Hematopoietic multipotent progenitor cell treated with erythropoietin and hydrocortisone succinate and interleukin-3 and kit ligand, for 17 days (in vitro differentiated cells): ENCODE data around the gene PRDM16.

Source experiments
- DNase-seq: peaks from one replicate; pipeline ENCODE4 v3.0.0-alpha.2; 2015; ENCODE audit warnings: low spot score

PRDM16 gene

DNA sequence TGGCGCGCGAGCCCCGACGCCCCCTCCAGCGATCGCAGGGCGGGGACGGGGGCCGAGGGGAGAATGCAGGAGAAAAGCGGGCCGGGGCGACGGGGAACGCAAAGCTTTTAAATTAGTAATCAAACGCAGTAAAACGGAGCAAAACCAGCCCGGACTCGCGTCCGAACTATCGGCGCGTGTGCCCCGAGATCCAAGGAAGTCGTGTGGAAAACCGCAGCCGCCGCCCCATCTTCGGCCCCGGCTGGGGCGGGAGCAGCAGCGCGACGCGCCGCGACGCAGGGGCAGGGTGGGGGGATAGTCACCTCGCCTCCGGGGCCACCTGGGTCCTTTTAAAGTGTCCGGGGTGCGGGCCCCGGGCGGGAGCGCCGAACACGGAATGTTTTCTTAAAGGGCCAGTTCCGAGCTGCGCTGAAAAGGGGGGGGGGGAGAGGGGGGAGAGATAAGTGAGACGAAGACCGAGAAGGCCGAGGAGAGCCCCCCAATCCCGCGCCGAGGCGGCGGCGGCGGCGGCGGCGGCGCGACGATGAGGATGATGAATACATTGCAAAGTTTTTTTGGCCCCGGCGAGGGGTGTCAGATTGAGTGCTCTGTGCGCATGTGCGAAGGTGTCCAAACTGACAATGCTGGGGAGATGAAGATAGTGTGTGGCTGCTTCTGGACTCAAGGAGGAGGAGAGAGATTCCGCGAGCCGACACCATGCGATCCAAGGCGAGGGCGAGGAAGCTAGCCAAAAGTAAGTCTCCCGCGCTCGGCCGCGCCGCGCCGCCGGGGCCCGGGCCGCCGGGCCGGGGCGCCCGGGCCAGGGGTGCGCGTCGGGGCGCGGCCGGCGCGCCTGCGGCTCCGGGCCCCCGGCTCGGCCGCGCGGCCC is at the start of gene PRDM16:
Gene PRDM16 (plus strand): TSS at position 640 of the 868 bp plus-strand sequence. CDS start 57 bp downstream, at position 697.
- DNase-seq: no peak

DNA sequence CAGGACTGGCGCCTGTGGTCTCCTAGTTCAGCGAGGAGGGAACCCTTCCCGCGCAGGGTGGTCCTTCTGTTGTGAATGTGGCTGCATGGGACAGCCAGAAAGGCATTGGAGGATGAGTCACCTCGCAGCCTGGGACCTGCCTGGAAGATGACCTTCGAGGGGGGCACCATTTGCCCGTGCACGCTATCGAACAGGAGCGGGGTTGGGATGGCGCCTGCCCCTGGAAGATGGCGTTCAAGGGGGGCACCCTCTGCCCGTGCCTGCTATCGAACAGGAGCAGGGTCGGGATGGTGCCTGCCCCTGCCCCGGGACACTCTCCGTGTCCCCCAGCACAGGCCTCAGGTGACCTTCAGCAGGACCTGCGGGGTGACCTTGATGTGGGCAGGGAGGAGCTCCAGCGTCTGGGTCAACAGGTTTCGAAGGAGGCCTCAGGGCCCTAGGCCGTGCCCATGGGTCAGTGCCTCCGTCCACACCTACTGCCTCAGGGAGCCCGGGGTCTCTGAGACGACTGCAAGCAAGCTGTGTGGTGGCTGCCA is 49.4 kb upstream of the PRDM16 start:
- no peak for DNase-seq

DNA sequence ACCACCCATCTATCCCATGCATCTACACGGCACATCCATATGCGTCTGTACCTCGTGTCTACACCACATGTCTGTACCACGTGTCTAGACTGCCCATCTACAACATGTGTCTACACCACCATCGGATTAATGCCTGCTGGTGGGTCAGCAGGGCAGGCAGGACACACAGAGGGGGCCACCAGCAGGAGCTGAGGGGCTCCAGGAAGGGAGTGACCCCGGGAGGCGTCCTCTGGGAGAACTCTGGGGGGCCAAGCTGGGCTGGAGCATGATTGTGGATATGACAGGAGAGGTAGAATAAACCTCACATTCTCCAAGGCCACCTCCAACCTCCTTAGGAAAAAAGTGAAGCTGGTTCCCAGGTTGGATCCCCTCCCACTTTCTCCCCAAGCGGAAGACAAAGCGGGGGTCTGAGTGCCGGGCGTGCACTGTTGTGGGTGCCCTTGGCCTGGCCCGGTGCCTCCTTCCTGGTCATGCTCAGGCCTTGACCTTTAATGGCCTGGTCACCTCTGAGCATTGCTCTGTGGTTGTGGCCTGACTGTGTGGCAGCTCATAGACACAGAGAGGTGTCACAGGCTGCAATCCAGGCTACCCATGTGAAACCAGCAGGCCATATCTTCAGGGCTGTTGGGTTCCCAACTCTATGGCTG is 48.6 kb upstream of the PRDM16 start:
- no peak for DNase-seq

DNA sequence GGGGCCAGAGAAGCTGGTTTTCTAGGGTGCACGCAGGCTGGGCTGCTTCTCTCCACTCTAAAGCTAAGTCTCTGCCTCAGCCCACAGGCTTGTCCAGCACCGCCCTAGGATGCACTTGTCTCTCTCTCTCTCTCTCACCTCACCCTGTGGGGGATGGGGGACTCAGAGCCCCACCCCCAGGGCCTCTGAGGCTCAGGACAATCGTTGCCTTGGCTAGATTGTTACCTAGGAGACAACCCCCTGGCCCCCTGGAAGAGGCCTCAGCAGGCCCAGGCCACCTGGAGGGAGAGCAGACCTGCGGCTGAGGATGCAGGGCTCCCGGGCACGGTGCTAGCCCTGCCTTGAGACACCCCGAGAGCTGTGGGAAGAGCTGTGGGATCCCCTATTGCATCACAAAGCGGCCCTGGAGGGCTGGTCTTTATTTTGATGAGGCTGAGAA is 47.8 kb upstream of the PRDM16 start, which contains the start of gene ACTRT2:
Gene ACTRT2 (plus strand): TSS at position 235 of the 439 bp plus-strand sequence. CDS start 220 bp downstream, outside the sequence.
- DNase-seq: no peak

DNA sequence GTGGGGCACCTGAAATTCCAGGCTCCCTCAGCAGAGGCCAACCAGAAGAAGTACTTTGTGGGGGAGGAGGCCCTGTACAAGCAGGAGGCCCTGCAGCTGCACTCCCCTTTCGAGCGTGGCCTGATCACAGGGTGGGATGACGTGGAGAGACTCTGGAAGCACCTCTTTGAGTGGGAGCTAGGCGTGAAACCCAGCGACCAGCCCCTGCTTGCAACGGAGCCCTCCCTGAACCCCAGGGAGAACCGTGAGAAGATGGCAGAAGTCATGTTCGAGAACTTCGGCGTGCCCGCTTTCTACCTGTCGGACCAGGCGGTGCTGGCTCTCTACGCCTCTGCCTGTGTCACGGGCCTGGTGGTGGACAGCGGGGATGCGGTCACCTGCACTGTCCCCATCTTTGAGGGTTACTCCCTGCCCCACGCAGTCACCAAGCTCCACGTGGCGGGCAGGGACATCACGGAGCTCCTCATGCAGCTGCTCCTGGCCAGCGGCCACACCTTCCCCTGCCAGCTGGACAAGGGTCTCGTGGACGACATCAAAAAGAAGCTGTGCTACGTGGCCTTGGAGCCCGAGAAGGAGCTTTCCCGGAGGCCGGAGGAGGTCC is 47.1 kb upstream of the PRDM16 start:
- no peak for DNase-seq

DNA sequence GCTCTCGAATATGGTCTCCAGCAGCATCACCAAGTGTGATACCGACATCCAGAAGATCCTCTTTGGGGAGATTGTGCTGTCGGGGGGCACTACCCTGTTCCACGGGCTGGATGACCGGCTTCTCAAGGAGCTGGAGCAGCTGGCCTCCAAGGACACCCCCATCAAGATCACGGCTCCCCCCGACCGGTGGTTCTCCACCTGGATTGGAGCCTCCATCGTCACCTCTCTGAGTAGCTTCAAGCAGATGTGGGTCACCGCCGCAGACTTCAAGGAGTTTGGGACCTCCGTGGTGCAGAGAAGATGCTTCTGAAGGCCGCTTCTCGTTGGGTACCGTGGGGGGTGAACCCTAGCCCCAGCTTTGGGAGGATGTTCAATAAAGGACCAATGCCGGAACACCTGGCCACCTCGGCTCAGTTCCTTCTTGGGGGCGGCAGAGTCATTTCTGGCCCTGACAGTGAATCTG is 46.5 kb upstream of the PRDM16 start:
- no peak for DNase-seq

DNA sequence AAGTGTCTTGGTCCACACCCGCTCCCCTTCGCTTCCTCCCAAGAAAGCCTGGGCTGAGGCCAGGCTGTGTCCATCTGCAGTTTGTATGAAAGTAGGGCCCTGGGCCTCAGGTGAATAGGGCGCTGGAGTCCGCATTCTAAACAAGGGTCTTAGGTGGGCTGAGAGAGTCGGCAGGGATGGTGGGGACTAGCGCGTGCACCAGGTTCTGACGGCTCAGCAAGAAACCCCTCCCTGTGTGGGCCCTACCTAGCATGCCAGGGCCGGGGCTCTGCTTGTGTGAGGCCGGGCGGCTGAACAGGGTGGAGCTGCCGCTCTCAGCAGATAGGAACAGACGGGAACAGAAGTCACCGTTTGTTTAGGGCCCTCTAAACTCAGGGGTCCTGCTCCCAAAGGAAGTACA is 46.0 kb upstream of the PRDM16 start:
- no peak for DNase-seq

DNA sequence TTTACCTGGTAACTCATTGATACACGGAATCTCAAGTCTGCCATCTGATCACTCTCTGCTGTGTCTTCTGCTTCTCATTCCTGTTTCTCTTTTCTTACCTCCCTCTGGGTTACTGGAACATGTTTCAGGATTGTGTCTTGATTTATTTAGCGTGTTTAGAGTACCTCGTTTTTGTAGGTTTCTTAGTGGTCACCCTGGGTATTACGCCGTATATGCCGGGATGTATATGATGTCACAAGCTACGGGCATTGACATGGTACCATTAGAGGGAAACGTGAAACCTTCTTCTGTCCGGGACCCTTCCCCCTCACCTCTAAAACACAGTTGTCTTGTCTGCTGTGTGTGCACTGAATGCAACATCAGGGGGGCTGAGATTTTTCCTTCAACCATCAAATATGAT is 45.0 kb upstream of the PRDM16 start:
- no peak for DNase-seq

DNA sequence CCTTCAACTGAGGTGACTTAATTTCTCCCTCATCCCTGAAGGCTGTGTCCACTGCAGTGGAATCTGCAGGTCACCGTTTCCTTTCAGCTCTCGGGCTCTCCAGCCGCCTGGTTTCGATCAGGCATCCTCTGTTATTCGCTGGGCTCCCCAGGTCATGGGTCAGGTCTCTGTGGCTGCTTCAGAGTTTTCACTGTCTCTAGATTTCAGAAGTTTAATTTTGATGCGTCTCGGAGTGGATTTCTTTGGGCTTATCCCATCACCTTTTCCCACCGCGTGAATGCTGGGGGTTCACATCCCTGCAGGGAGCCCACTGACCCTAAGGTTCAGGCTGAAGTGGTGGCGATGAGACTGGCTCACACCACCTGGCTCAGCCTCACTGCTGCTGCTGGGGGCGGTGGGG is 44.4 kb upstream of the PRDM16 start:
- DNase-seq: no peak

DNA sequence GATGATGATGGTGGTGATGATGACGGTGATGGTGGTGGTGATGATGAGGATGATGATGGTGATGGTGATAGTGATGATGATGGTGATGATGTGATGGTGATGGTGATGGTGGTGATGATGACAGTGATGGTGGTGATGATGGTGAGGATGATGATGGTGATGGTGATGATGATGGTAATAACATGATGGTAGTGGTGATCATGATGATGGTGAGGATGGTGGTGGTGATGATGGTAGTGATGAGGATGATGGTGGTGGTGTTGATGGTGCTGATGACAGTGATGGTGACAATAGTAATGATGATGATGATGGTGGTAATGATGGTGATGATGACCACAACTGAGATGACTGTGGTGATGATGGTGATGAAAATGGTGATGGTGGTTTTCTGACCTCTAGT is 42.9 kb upstream of the PRDM16 start:
- no peak for DNase-seq

DNA sequence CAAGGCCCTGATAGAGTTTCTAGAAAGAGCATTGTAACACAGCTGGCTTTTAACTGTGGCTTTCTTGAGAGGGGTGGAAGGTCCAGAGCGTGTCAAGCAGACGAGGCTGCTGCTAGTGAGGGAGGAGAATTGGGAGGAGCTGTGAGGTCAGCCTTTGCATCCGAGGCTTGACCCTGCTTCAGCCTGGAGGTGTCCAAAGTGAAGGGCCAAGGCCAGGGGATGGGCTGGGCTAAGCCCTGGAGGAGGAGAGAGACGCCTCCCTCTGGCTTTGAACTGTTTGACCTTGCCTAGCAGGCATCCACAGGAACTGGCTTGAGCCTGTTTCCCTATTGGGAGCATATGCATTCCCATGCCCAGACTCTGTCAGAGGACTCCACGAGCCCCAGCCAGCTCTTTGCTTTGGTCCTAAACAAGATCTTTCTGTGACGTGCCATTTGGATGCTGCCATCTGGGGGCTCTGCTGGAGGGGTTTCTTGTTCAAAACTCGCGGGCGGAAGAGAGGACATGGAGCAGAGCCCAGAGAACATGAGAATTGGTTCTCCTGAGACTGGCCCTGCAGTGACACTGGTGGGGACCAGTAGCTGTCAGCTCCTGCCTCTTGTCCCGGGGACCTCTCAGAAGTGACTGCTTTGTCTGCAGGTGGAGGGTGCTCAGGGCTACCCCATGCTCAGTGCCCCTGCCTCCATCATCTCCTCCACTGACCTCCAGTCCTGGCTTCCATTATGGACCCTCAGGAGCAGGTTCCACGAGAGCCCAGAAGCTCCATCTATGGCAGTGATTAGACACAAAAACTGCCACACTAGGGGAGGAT is 42.2 kb upstream of the PRDM16 start:
- DNase-seq: no peak

DNA sequence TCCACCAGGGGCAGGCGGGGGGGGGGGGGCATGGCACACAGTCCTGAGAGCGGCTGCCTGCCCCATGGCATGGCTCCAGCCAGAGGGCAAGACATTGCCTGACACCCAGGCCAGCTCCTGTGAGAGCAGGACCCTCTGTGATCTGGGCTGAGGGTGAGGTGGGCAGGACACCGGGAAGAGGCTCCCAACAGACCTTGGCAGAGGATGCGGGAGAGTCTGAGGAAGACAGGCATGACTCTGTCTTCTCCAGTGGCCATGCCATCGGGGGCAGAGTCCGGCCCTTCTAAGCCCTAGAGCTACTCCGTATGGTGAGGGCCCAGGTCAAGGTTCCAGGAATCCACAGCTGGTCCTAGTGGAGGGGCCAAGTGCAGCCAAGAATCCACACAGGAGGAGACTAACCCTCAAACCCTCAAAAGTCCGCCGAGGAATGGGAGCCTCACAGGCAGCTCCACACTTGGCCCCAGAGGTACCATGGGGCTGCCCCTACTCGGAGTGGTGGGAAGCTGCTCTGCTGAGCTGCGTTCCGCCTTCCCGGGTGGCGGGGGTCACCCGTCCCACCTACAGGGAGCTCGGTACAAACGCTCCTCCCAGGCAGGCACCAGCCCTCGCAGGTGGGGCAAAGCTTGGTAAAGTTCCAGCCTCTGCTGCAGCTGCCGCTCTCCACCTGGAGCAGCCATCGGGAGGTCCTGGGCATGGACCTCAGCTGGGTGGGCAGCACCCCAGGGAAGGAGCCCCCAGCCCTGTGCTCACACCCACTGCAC is 41.2 kb upstream of the PRDM16 start:
- no peak for DNase-seq

DNA sequence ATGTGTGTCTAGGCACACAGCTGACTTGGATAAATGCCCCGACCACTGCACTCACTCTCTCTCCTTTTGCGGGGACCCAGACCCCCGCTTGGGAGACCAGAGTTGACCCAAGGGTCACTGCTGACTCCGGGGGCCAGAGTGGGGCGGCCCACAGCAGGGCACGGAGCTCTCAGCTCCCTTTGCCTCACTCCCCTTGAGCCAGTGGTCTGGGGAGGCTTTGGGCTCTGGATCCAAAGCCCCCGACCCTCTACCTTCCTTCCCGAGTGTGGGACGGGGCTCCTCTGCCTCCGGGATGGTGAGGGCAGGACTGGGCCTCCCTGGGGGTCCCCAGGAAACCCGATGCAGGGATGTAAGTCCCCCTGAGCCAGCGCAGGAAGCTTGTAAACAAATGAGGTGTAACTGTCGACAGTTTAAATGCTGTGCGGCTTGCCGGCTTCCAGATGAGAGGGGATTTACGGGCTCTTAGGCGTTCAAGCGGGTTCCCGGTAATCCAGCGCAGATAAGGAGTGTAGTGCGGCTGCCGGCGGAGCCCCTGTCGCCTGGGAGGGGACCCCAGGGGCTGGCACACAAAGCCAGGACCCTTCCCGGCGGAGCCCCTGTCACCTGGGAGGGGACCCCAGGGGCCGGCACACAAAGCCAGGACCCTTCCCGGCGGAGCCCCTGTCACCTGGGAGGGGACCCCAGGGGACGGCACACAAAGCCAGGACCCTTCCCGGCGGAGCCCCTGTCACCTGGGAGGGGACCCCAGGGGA is 40.3 kb upstream of the PRDM16 start:
- no peak for DNase-seq

DNA sequence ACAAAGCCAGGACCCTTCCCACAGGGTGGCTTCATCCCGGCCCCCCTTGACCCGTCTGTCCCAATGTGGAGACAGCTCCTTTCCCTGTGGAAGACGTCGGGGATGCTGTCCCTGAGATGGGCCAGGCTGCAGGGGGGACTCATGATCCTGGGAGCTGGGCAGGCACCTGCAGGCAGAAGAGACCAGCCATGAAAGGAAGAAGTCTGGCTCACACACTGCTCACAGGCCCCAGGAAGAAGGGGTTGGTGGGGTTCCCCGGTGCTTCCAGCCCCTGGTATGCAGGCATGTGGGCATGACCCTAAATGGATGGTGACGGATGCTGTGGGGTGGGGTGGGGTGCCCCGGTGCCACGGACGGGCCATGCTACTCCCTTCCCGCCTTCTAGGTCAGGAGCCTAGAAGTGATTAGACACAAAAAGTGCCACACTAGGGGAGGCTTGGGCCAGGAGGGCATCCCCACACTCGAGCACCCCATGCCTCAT is 39.5 kb upstream of the PRDM16 start:
- DNase-seq: no peak

DNA sequence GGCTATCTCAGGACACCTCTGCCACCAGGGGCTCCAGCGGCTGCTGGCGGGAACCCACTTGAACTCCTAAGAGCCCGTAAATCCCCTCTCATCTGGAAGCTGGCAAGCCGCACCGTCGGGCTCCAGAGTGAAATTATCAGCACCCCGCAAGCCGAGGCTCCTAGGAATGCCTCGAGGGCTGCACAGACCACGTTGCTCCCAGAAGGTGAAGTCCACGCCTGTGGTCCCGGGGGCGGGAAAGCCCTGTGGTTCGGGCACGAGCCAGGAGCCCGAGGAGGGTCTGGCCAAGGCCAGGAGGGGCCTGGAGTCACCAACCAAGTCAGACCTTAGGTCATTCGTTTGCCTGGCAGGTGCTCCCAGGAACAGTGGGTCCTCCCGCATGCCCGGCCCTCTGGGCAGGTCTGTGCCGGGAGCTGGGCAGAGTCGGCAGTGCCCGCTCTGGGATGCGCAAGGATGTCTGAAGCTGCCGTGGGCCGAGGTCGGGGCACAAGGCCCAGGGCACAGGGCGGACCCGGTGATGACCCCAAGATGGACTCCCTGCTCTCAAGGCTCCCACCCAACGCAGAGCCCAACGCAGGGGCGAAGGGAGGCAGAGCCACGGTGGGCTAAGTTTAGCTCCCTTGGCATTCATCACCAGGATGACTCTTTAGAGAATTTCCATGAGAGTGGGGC is 38.9 kb upstream of the PRDM16 start:
- DNase-seq: no peak

DNA sequence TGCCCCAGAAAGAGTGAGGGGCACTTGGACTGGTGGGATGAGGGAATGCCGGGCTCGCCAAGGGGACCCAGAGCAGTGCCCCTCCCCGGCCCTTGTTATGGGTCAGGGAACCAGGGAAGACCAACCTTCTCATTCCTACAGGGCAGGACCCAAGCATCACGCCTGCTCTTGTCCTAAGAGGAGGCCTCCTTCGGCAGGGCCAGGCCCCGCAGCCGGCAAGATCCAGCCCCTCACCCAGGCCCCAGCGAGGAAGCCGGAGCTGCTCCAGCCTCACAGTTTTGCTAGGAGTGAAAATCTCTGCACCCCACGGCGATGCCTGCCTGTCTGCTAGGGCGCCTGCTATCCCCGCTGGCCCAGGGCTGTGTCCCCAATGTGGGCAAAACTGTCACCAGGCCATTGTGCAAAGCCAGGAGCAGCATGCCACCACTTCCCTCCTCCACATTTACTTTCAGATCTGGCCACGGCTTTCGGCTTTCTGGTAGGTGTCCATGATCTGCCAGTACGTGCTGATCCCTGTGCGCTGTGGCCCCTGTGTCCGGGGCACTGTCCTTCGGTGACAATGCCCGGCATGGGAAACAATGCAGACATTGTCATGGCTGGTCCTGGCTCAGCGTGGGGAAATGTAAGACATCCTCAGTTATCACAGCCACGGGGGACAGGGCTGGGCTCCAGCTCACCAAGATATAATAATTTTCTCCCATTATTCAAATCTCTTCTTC is 38.2 kb upstream of the PRDM16 start:
- DNase-seq: no peak

DNA sequence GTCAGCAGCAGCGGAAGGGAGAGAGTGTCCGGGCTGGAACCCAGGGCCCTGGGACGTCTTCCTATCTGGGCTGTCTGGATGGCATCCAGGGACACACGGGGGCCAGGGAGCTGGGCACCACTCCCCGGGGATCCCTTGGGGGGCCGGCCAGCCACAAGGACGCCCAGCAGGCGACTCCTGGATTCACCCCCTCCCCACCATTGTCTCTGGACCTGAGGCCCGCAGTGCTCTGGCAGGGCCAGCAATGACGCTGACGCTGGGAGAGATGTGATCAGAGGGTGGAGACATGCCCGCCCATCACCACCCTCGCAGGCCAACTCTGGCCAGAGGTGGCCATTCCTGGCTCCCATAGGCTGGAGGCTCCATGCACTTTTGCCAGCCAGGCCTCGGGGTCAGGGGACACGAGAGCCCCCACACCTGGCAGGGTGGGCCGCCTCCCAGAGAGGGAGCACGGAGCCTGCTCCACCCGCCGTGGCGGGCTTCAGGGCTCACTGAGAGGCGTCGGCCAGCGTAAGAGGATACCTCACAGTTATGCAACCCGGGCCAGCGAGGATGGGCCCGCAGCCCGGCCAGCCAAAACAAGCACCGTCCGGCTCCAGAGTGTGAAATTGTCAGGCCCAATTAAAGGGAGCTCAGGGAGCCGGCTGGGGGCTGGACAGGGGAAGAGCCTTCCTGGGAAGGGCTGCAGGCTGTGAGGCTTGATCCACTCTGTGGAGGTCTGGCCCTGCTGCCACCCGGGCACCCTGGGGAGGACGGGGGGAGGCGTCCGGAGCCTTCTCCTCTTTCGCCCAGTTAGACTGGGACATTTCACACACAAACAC is 37.4 kb upstream of the PRDM16 start:
- no peak for DNase-seq
